ENCODE results near the gene PTH1R. TPM values are rescaled to one million over a fixed set of nuclear protein-coding genes. Genes with fewer than 3 reads are reported as not detected.

Gene PTH1R
- polyA plus RNA-seq, 1 of the 3 experiments (the other 2 are of a cell fraction), result 0.07 TPM

- no peak for DNase-seq
- Histone ChIP-seq H3K4me3 (ENCODE audit: low read depth in 2 of 2, low read length in 1 of 2) (no peak overlapping the region), H3K9me2 (no peaks in the 10 kb centered on the region), H3K9ac (no peak overlapping the region), H2AFZ (ENCODE audit: low read depth) (no peak overlapping the region), H3K4me1 (ENCODE audit: control insufficient read depth in 1 of 2, insufficient read depth in 2 of 2, low read depth in 1 of 2, low read length in 1 of 2) (no peaks in the 10 kb centered on the region), H3K9me3 (no peaks in the 10 kb centered on the region), H3K79me2 (ENCODE audit: insufficient read depth) (no peaks in the 10 kb centered on the region; the same call in 1 of the 2 replicates), H3K36me3 (replicated peaks in 1 of 2; ENCODE audit: control insufficient read depth in 1 of 2, insufficient read depth in 2 of 2, low read length in 1 of 2) (peaks cover 68 to 81% of the 10 kb centered on the region in 2 experiments), H3K4me2 (no peak overlapping the region), H3K27ac (ENCODE audit: low read depth in 2 of 2, low read length in 1 of 2) (no peak overlapping the region), H4K20me1 (ENCODE audit: insufficient read depth) (peaks cover 7% of the 10 kb centered on the region; the same call in 1 of the 2 replicates), H3F3A (replicated peaks; ENCODE audit: insufficient read depth) (peaks cover 4% of the 10 kb centered on the region), H3K27me3 (ENCODE audit: insufficient read depth) (no peaks in the 10 kb centered on the region)
- TF ChIP-seq CHD2 (IDR thresholded peaks at IDR 0.05; ENCODE audit: low read length, partially characterized antibody), result no peak
- no peak for TF ChIP-seq SMC3 (IDR thresholded peaks at IDR 0.05; ENCODE audit: low read depth, low read length)
- no peak for TF ChIP-seq IRF3 (IDR thresholded peaks at IDR 0.05; ENCODE audit: low read depth, low read length)
- no peak for TF ChIP-seq MEF2A (IDR thresholded peaks at IDR 0.05; ENCODE audit: borderline replicate concordance, low read depth)
- no peak for TF ChIP-seq PBX3 (IDR thresholded peaks at IDR 0.05)
- 100% methylated on average over 1 of the region's 7 CpGs for WGBS (ENCODE audit: low lambda C conversion rate)
- POLR2A ChIA-PET, result no interaction called here
- CTCF ChIA-PET, result interaction anchor here (0.9 to 3.5 kb wide), 9 partner anchors 8 to 449 kb away, joined by 3 to 44 read pairs (median 23); partner anchors contain the start of gene NBEAL2
Observed at GRCh38 chr3:46921871-46922271, 44.4 kb downstream of the PTH1R start.

GRCh38 chr3:46922426-46922825, 44.9 kb downstream of the PTH1R start:
- Histone ChIP-seq H3K79me2 (ENCODE audit: insufficient read depth) (peaks cover 1% of the 10 kb centered on the region; the same call in 1 of the 2 replicates), H2AFZ (ENCODE audit: low read depth) (no peak overlapping the region), H3K4me2 (no peak overlapping the region), H3F3A (replicated peaks; ENCODE audit: insufficient read depth) (peaks cover 4% of the 10 kb centered on the region), H3K36me3 (replicated peaks in 1 of 2; ENCODE audit: control insufficient read depth in 1 of 2, insufficient read depth in 2 of 2, low read length in 1 of 2) (peaks cover 62 to 82% of the 10 kb centered on the region in 2 experiments), H4K20me1 (ENCODE audit: insufficient read depth) (peaks cover 7% of the 10 kb centered on the region; the same call in 1 of the 2 replicates), H3K9me2 (no peaks in the 10 kb centered on the region), H3K4me3 (ENCODE audit: low read depth in 2 of 2, low read length in 1 of 2) (no peak overlapping the region), H3K9me3 (no peaks in the 10 kb centered on the region), H3K27me3 (ENCODE audit: insufficient read depth) (no peaks in the 10 kb centered on the region), H3K9ac (no peak overlapping the region), H3K4me1 (ENCODE audit: control insufficient read depth in 1 of 2, insufficient read depth in 2 of 2, low read depth in 1 of 2, low read length in 1 of 2) (no peaks in the 10 kb centered on the region), H3K27ac (ENCODE audit: low read depth in 2 of 2, low read length in 1 of 2) (no peak overlapping the region)
- 100% methylated on average over 2 of the region's 4 CpGs for WGBS (ENCODE audit: low lambda C conversion rate)
- DNase-seq, result no peak
- CTCF ChIA-PET, result interaction anchor here (0.9 to 3.5 kb wide), 22 partner anchors 9 to 448 kb away, joined by 3 to 44 read pairs (median 7); partner anchors contain the start of genes CCDC12 and NBEAL2
- POLR2A ChIA-PET, result no interaction called here
- TF ChIP-seq SMC3 (IDR thresholded peaks at IDR 0.05; ENCODE audit: low read depth, low read length) (no peak), RAD21 (IDR thresholded peaks at IDR 0.05; ENCODE audit: low read length) (no peak), PBX3 (IDR thresholded peaks at IDR 0.05) (no peak), SIN3A (IDR thresholded peaks at IDR 0.05; ENCODE audit: borderline replicate concordance, low read depth, low read length) (no peak), JUND (IDR thresholded peaks at IDR 0.05) (no peak), FOXJ3 (CRISPR knock-in tag; IDR thresholded peaks at IDR 0.05) (no peak), IRF3 (IDR thresholded peaks at IDR 0.05; ENCODE audit: low read depth, low read length) (no peak), ZBTB33 (IDR thresholded peaks at IDR 0.05; ENCODE audit: borderline replicate concordance, low read depth) (no peak), REST (IDR thresholded peaks at IDR 0.05; ENCODE audit: low read depth, low read length) (no peak), ELF1 (IDR thresholded peaks at IDR 0.05) (no peak), EP300 (IDR thresholded peaks at IDR 0.05; ENCODE audit: borderline replicate concordance in 1 of 2, low read depth in 1 of 2, low read length in 1 of 2) (no peak), MXI1 (IDR thresholded peaks at IDR 0.05; ENCODE audit: low read depth, low read length) (no peak), POLR2AphosphoS5 (IDR thresholded peaks at IDR 0.05; ENCODE audit: low read depth, low read length) (no peak)

Measured in SK-N-SH (cell line).